HFF-Myc (cell line): ENCODE results near the gene SORT1.

Experiments
- DNase-seq: peaks from one replicate; pipeline ENCODE4 v3.0.0-alpha.2; 2011; ENCODE audit warnings: low read depth; ENCODE audit errors: extremely low read depth
- H3K4me3 ChIP-seq: replicated peaks from 2 replicates; pipeline ENCODE4 v1.5.1; 2011; ENCODE audit warnings: low read depth, mild to moderate bottlenecking, control low read depth, low read length
- CTCF ChIP-seq: IDR thresholded peaks from 2 replicates; pipeline ENCODE4 v1.5.1; 2012; ENCODE audit warnings: mild to moderate bottlenecking, low read depth, low read length, control low read depth; ENCODE audit errors: missing control alignments

The SORT1 gene

GRCh38 chr1:109361069-109361468 lies 36.6 kb downstream of the SORT1 start:
- no peak for TF ChIP-seq CTCF
- no peak overlapping the region for H3K4me3 ChIP-seq

GRCh38 chr1:109357616-109358015 lies 40.1 kb downstream of the SORT1 start:
- no peak for TF ChIP-seq CTCF
- DNase-seq: no peak
- H3K4me3 ChIP-seq: no peak overlapping the region

More at GRCh38 chr1:109361069-109361468, 36.6 kb downstream of the SORT1 start:
- DNase-seq: no peak

DNA sequence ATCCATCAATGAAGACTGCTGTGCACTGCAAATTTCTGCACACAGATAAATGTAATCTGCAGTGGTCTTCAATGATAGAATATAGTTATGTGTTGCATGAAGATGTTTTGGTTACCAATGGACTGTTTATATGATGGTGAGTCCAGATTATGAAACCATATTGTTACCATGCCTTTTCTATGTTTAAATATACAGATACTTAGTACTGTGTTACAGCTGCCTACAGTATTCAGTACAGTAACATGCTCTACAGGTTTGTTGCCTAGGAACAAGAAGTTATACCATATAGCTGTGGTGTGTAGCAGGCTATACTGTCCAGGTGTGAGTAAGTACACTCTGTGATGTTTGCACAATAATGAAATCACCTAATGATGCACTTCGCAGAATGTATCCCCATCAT lies 40.8 kb downstream of the SORT1 start:
- TF ChIP-seq CTCF: no peak
- DNase-seq: no peak
- H3K4me3 ChIP-seq: no peak overlapping the region

- TF ChIP-seq CTCF: no peak
- no peak overlapping the region for H3K4me3 ChIP-seq
- no peak for DNase-seq
Measured at GRCh38 chr1:109356505-109356904, 41.2 kb downstream of the SORT1 start.

DNA sequence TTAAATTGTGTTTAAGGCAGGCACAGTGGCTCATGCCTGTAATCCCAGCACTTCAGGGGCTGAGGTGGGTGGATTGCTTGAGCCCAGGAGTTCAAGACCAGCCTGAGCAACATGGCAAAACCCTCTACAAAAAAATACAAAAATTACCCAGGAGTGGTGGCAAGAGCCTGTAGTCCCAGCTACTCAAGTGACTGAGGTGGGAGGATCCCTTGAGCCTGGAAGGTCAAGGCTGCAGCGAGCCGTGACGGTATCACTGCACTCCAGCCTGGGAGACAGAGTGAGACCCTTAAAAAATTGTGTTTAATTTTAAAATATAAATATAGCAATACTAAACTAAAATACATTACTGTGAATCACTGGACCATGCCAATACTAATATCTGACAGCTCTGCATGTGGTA lies 42.8 kb downstream of the SORT1 start:
- no peak overlapping the region for H3K4me3 ChIP-seq
- DNase-seq: no peak
- no peak for TF ChIP-seq CTCF

- no peak overlapping the region for H3K4me3 ChIP-seq
- DNase-seq: no peak
- TF ChIP-seq CTCF: no peak
Measured at GRCh38 chr1:109351457-109351856, 46.3 kb downstream of the SORT1 start.

DNA sequence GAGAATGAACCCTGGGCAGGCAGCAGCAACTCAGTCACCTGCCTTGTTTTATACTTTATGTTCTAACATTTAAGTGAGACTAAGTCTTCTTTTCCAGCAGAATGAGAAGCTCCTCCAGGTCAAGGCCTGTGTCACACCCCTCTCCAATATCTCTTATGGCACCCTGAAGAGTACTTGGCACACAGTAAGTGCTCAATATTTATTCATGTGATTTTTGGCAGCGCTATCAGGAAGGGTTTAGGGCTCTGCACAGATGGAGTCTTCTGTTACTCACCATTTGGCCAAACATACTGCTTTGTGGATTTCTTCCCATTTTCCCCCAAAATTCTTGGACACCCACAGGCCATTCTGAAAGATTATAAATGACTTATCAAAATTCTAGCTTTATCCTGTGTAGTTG lies 47.1 kb downstream of the SORT1 start:
- no peak for TF ChIP-seq CTCF
- no peak for DNase-seq
- H3K4me3 ChIP-seq: no peak overlapping the region
